SK-N-SH (cell line): ENCODE data around the gene AUTS2. TPM values are rescaled to one million over a fixed set of nuclear protein-coding genes. Genes with fewer than 3 reads are reported as not detected.
A peak's percentile ranks its signal among the peaks of the same experiment; 100 is the strongest.

ENCODE experiments used
- CTCF ChIA-PET: fragments of 300-600, 350-600 bp; formaldehyde crosslinking; extraction: SDS; loops from one replicate; lab custom pipeline; 2021; lab: Yijun Ruan, JAX
- POLR2A ChIA-PET: fragments of 350-600 bp; sonication (Branson Sonifier 250); formaldehyde crosslinking; extraction: SDS; loops from one replicate; lab custom pipeline; 2020; ENCODE audit warnings: antibody characterized with exemption, inconsistent platforms; lab: Yijun Ruan, JAX
- DNase-seq: peaks from one replicate; pipeline ENCODE4 v3.0.0; 2012
- H2AFZ ChIP-seq: fragments of 200-600 bp; sonication (generic); 2 replicates; pipeline ENCODE4 v1.8.1; 2016; ENCODE audit warnings: antibody characterized with exemption, mild to moderate bottlenecking, low read depth
- H3F3A ChIP-seq: fragments of 200-600 bp; sonication (generic); replicated peaks from 2 replicates; pipeline ENCODE3; 2016; ENCODE audit warnings: antibody characterized with exemption, mild to moderate bottlenecking; ENCODE audit not compliant: insufficient read depth
- H3K27ac ChIP-seq, 2 experiments: fragments of 200-500 bp in 1 of 2; fragments of 200-600 bp in 1 of 2; sonication (Bioruptor generic) in 1 of 2; sonication (generic), shearing (Covaris generic) in 1 of 2; 2 replicates each; pipeline versions ENCODE4 v1.5.1 to v1.6.1; 2014 to 2016; ENCODE audit warnings: low read depth in 2 of 2, inconsistent platforms in 1 of 2, low read length in 1 of 2, mild to moderate bottlenecking in 1 of 2, mixed read lengths in 1 of 2
- H3K27me3 ChIP-seq: fragments of 200-600 bp; sonication (generic), shearing (Covaris generic); 2 replicates; pipeline ENCODE4 v1.6.1; 2016; ENCODE audit warnings: mixed run types; ENCODE audit not compliant: insufficient read depth
- H3K36me3 ChIP-seq, 2 experiments: fragments of 200-500 bp in 1 of 2; fragments of 200-600 bp in 1 of 2; sonication (Bioruptor generic) in 1 of 2; sonication (generic) in 1 of 2; replicated peaks in 1 of 2; 2 replicates each; pipeline versions ENCODE3 to v1.5.1; 2014 to 2016; ENCODE audit warnings: low read length in 1 of 2, mild to moderate bottlenecking in 1 of 2; ENCODE audit not compliant: insufficient read depth in 2 of 2, control insufficient read depth in 1 of 2
- H3K4me1 ChIP-seq, 2 experiments: fragments of 200-500 bp in 1 of 2; fragments of 200-600 bp in 1 of 2; sonication (Bioruptor generic) in 1 of 2; sonication (generic), shearing (Covaris generic) in 1 of 2; 2 replicates each; pipeline versions ENCODE4 v1.5.1 to v1.6.1; 2014 to 2016; ENCODE audit warnings: low read depth in 1 of 2, low read length in 1 of 2, mixed run types in 1 of 2; ENCODE audit not compliant: insufficient read depth in 2 of 2, control insufficient read depth in 1 of 2
- H3K4me2 ChIP-seq: fragments of 200-600 bp; sonication (generic), shearing (Covaris generic); 2 replicates; pipeline ENCODE4 v1.6.1; 2017; ENCODE audit warnings: mixed run types
- H3K4me3 ChIP-seq, 2 experiments: fragments of 200-500 bp in 1 of 2; fragments of 200-600 bp in 1 of 2; sonication (Bioruptor generic) in 1 of 2; sonication (generic), shearing (Covaris generic) in 1 of 2; 2 replicates each; pipeline versions ENCODE4 v1.5.1 to v1.8.1; 2014 to 2016; ENCODE audit warnings: low read depth in 2 of 2, inconsistent platforms in 1 of 2, low read length in 1 of 2, mild to moderate bottlenecking in 1 of 2, mixed read lengths in 1 of 2, moderate library complexity in 1 of 2
- H3K79me2 ChIP-seq: fragments of 200-600 bp; sonication (generic); 2 replicates; pipeline ENCODE4 v1.8.1; 2017; ENCODE audit warnings: mild to moderate bottlenecking; ENCODE audit not compliant: insufficient read depth
- H3K9ac ChIP-seq: fragments of 200-600 bp; sonication (generic); 2 replicates; pipeline ENCODE4 v1.6.1; 2017; ENCODE audit warnings: mixed run types
- H3K9me2 ChIP-seq: fragments of 200-600 bp; sonication (generic); 2 replicates; pipeline ENCODE4 v1.6.1; 2017; ENCODE audit warnings: mixed run types
- H3K9me3 ChIP-seq: fragments of 200-600 bp; sonication (generic); 2 replicates; pipeline ENCODE4 v1.6.1; 2017; ENCODE audit warnings: mixed run types, mild to moderate bottlenecking, moderate library complexity
- H4K20me1 ChIP-seq: fragments of 200-600 bp; sonication (generic); 2 replicates; pipeline ENCODE4 v1.6.1; 2017; ENCODE audit warnings: mild to moderate bottlenecking, mixed run types; ENCODE audit not compliant: insufficient read depth
- CHD2 ChIP-seq: fragments of 150-350 bp; IDR thresholded peaks from 2 replicates; pipeline ENCODE4 v1.6.1; 2018; ENCODE audit warnings: low read length; ENCODE audit not compliant: partially characterized antibody
- CTCF ChIP-seq: fragments of 200-600 bp; sonication (generic); IDR thresholded peaks from 2 replicates; pipeline ENCODE4 v1.6.1; 2017; ENCODE audit warnings: antibody characterized with exemption, mild to moderate bottlenecking, moderate library complexity
- ELF1 ChIP-seq: IDR thresholded peaks from 2 replicates; pipeline ENCODE4 v1.4.0; 2012
- EP300 ChIP-seq, 2 experiments: IDR thresholded peaks; 2 replicates each; pipeline versions ENCODE4 v1.4.0 to v1.6.1; 2012; ENCODE audit warnings: borderline replicate concordance in 1 of 2, low read depth in 1 of 2, low read length in 1 of 2
- FOSL2 ChIP-seq: IDR thresholded peaks from 2 replicates; pipeline ENCODE4 v1.4.0; 2012; ENCODE audit warnings: low read depth, mild to moderate bottlenecking, moderate library complexity, borderline replicate concordance
- FOXJ3 ChIP-seq: sonication (generic); formaldehyde crosslinking; IDR thresholded peaks from 2 replicates; pipeline ENCODE4 v1.5.1; 2020; ENCODE audit warnings: mild to moderate bottlenecking, missing genetic modification reagents
- FOXM1 ChIP-seq: IDR thresholded peaks from 2 replicates; pipeline ENCODE4 v1.4.0; 2012; ENCODE audit warnings: low read depth, mild to moderate bottlenecking
- GABPA ChIP-seq: IDR thresholded peaks from 2 replicates; pipeline ENCODE4 v1.4.0; 2012; ENCODE audit warnings: low read depth, mild to moderate bottlenecking
- JUND ChIP-seq: IDR thresholded peaks from 2 replicates; pipeline ENCODE4 v1.4.0; 2012
- MAX ChIP-seq: IDR thresholded peaks from 2 replicates; pipeline ENCODE4 v1.4.0; 2012; ENCODE audit warnings: low read depth
- MEF2A ChIP-seq: IDR thresholded peaks from 2 replicates; pipeline ENCODE4 v1.4.0; 2012; ENCODE audit warnings: low read depth, borderline replicate concordance
- MXI1 ChIP-seq: IDR thresholded peaks from 2 replicates; pipeline ENCODE4 v1.6.1; 2012; ENCODE audit warnings: mild to moderate bottlenecking, low read depth, low read length, improper control_type of control experiment
- NRF1 ChIP-seq: IDR thresholded peaks from 2 replicates; pipeline ENCODE4 v1.6.1; 2012; ENCODE audit warnings: low read depth, mild to moderate bottlenecking, low read length
- POLR2AphosphoS5 ChIP-seq: IDR thresholded peaks from 2 replicates; pipeline ENCODE4 v1.6.1; 2012; ENCODE audit warnings: low read depth, low read length
- REST ChIP-seq: IDR thresholded peaks from 2 replicates; pipeline ENCODE4 v1.6.1; 2012; ENCODE audit warnings: mild to moderate bottlenecking, low read depth, low read length, moderate library complexity
- SIN3A ChIP-seq: IDR thresholded peaks from 2 replicates; pipeline ENCODE4 v1.6.1; 2012; ENCODE audit warnings: low read depth, mild to moderate bottlenecking, low read length, moderate library complexity, borderline replicate concordance
- SMC3 ChIP-seq: IDR thresholded peaks from 2 replicates; pipeline ENCODE4 v1.6.1; 2012; ENCODE audit warnings: low read depth, low read length, improper control_type of control experiment
- TCF12 ChIP-seq: IDR thresholded peaks from 2 replicates; pipeline ENCODE4 v1.4.0; 2012
- TEAD4 ChIP-seq: IDR thresholded peaks from 2 replicates; pipeline ENCODE4 v1.4.0; 2012; ENCODE audit warnings: mild to moderate bottlenecking, borderline replicate concordance; ENCODE audit not compliant: insufficient read depth
- USF1 ChIP-seq: IDR thresholded peaks from 2 replicates; pipeline ENCODE4 v1.4.0; 2012; ENCODE audit warnings: low read depth, borderline replicate concordance
- USF2 ChIP-seq: fragments of 150-350 bp; IDR thresholded peaks from 2 replicates; pipeline ENCODE4 v1.6.1; 2017; ENCODE audit warnings: antibody characterized with exemption, low read length, low read depth, borderline replicate concordance
- YY1 ChIP-seq: IDR thresholded peaks from 2 replicates; pipeline ENCODE4 v1.4.0; 2012; ENCODE audit warnings: low read depth, mild to moderate bottlenecking
- WGBS: methylation state at CpG from one replicate; pipeline ENCODE4 v1.1.6; 2017; ENCODE audit warnings: low lambda C conversion rate; 5-methylcytosine and 5-hydroxymethylcytosine counted together
- polyA plus RNA-seq, 3 experiments: library from polyadenylated mRNA; depleted of rRNA; stranded (reverse); fragments of >200 nt; gene quantifications; 2 replicates each; pipeline ENCODE4 v1.2.3, GENCODE V29; 2012
- TF ChIP-seq, protein P1 (sequence below): fragments of 150-350 bp; IDR thresholded peaks from 2 replicates; pipeline ENCODE4 v1.6.1; 2016; ENCODE audit warnings: mild to moderate bottlenecking, low read depth, low read length

Gene AUTS2
- polyA plus RNA-seq, 1 of the 3 experiments (the other 2 are of a cell fraction) = 15.6 TPM

- Histone ChIP-seq H3F3A (peaks cover 9% of the 10 kb centered on the region), H3K36me3 (no peaks in the 10 kb centered on the region), H3K27ac (peak overlapping the region; percentile 52 to 81), H3K9ac (no peak overlapping the region), H3K27me3 (no peaks in the 10 kb centered on the region), H3K9me2 (no peaks in the 10 kb centered on the region), H2AFZ (no peak overlapping the region), H3K4me1 (peaks cover 6 to 50% of the 10 kb centered on the region in 2 experiments; a peak in 3 of 4 replicates), H3K9me3 (no peaks in the 10 kb centered on the region), H3K4me3 (no peak overlapping the region), H3K79me2 (no peaks in the 10 kb centered on the region), H3K4me2 (peak overlapping the region; percentile 16), H4K20me1 (no peaks in the 10 kb centered on the region)
- WGBS = 53% methylated on average over 7 of the region's 7 CpGs
- no peak for DNase-seq
- ChIA-PET CTCF (interaction anchor here (0.8 to 2.2 kb wide), 6 partner anchors 13 to 221 kb away, joined by 3 to 9 read pairs (median 3); no protein-coding TSS in a partner anchor), POLR2A (no interaction called here)
- TF ChIP-seq FOXJ3 (CRISPR knock-in tag) = no peak
- TF ChIP-seq MAX = no peak
- TF ChIP-seq YY1 = peak; percentile 43; the same call in 1 of the 2 replicates
- no peak for TF ChIP-seq REST
- no peak for TF ChIP-seq CHD2
- TF ChIP-seq MEF2A = no peak
- TF ChIP-seq SMC3 = no peak
- no peak for TF ChIP-seq MXI1
- TF ChIP-seq FOSL2 = peak; percentile 86
- no peak for TF ChIP-seq GABPA
- TF ChIP-seq USF1 = no peak
- TF ChIP-seq, protein P1, sequence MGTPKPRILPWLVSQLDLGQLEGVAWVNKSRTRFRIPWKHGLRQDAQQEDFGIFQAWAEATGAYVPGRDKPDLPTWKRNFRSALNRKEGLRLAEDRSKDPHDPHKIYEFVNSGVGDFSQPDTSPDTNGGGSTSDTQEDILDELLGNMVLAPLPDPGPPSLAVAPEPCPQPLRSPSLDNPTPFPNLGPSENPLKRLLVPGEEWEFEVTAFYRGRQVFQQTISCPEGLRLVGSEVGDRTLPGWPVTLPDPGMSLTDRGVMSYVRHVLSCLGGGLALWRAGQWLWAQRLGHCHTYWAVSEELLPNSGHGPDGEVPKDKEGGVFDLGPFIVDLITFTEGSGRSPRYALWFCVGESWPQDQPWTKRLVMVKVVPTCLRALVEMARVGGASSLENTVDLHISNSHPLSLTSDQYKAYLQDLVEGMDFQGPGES = no peak
- TF ChIP-seq EP300 (IDR thresholded peaks at IDR 0.05; ENCODE audit: borderline replicate concordance in 1 of 2, low read depth in 1 of 2, low read length in 1 of 2) = peak; percentile 50 to 78; a peak in 2 of 4 replicates
- TF ChIP-seq JUND = peak; percentile 87
- TF ChIP-seq ELF1 = no peak
- TF ChIP-seq POLR2AphosphoS5 = peak; percentile 49; the same call in 1 of the 2 replicates
- TF ChIP-seq CTCF = no peak
- TF ChIP-seq FOXM1 = 0 out of 2 replicates have a peak, but pooled peaks have one; percentile 49
- no peak for TF ChIP-seq NRF1
- peak; percentile 53; the same call in 1 of the 2 replicates for TF ChIP-seq TEAD4
- no peak for TF ChIP-seq USF2
- peak; percentile 87 for TF ChIP-seq TCF12
- TF ChIP-seq SIN3A = no peak
Observed at GRCh38 chr7:70477036-70478010, 879.0 kb downstream of the AUTS2 start.
